ENCODE data around the gene ANO3. TPM values are rescaled to one million over a fixed set of nuclear protein-coding genes. Genes with fewer than 3 reads are reported as not detected.
A peak's percentile ranks its signal among the peaks of the same experiment; 100 is the strongest.

ANO3 gene
- total and polyA plus RNA-seq, 2 donors (not counting 1 experiment from before 2014, with no cell fraction given), result not detected

GRCh38 chr11:26286472-26287066, 45.4 kb upstream of the ANO3 start:
- ChIA-PET CTCF (interaction anchor here (0.7 to 1.5 kb wide), 3 partner anchors 16 to 1199 kb away, joined by 3 to 6 read pairs (median 4); no protein-coding TSS in a partner anchor), POLR2A (interaction anchor here (0.7 kb wide), 1 partner anchor 1210 kb away, joined by 3 read pairs; no protein-coding TSS in a partner anchor)
- no peaks in the 10 kb centered on the region for H3K79me2 ChIP-seq (ENCODE audit: control insufficient read depth, insufficient read depth, low read length)
- TF ChIP-seq EZH2 (IDR thresholded peaks at IDR 0.05; ENCODE audit: borderline replicate concordance, insufficient read depth, low read depth, low read length, poor library complexity, severe bottlenecking) (no peak), CTCF (IDR thresholded peaks at IDR 0.05) (peak; percentile 16)
- H4K20me1 ChIP-seq (ENCODE audit: control insufficient read depth, insufficient read depth, low read length, poor library complexity, severe bottlenecking), result no peaks in the 10 kb centered on the region
- H3K4me3 ChIP-seq (ENCODE audit: control extremely low read depth in 1 of 5, extremely low read depth in 1 of 5, insufficient read depth in 1 of 5, low read depth in 2 of 5, low read length in 4 of 5), result no peak overlapping the region
- Mint-ChIP-seq H3K27ac (no peak overlapping the region), H3K9me3 (ENCODE audit: insufficient read depth) (no peaks in the 10 kb centered on the region), H3K4me3 (no peak overlapping the region), H3K27me3 (peaks cover 8% of the 10 kb centered on the region), H3K4me1 (peaks cover 7% of the 10 kb centered on the region)
- 28% methylated on average over 2 of the region's 5 CpGs for WGBS (ENCODE audit: insufficient coverage)
- ATAC-seq (ENCODE audit: low read depth) (no peak), DNase-seq (no peak)
- no peak overlapping the region for H2AFZ ChIP-seq (ENCODE audit: insufficient read depth, low read depth, low read length, poor library complexity, severe bottlenecking)
- H3K36me3 ChIP-seq (replicated peaks in 1 of 2; ENCODE audit: control extremely low read depth in 1 of 2, control insufficient read depth in 1 of 2, extremely low read depth in 1 of 2, insufficient read depth in 2 of 2, low read length in 1 of 2), result no peaks in the 10 kb centered on the region
- H3K9me3 ChIP-seq (ENCODE audit: control extremely low read depth in 1 of 3, control insufficient read depth in 2 of 3, insufficient read depth in 1 of 3, low read length in 2 of 3), result no peaks in the 10 kb centered on the region
- H3K4me1 ChIP-seq (ENCODE audit: control insufficient read depth in 2 of 2, insufficient read depth in 2 of 2, low read length in 2 of 2), result no peaks in the 10 kb centered on the region
- intact Hi-C loops (cut with micrococcal nuclease), result no loop called here
- H3K9ac ChIP-seq (ENCODE audit: low read length), result no peak overlapping the region
- H3K4me2 ChIP-seq (replicated peaks; ENCODE audit: low read depth, low read length, poor library complexity, severe bottlenecking), result no peak overlapping the region
- peaks cover 0 to 4% (median 2%) of the 10 kb centered on the region in 4 experiments for H3K27me3 ChIP-seq (replicated peaks in 1 of 4; ENCODE audit: control extremely low read depth in 1 of 4, control insufficient read depth in 3 of 4, insufficient read depth in 4 of 4, low read length in 3 of 4)
- no peak overlapping the region for H3K27ac ChIP-seq (ENCODE audit: low read length in 2 of 2)

- POLR2A ChIA-PET, result interaction anchor here (0.7 kb wide), 1 partner anchor 1209 kb away, joined by 3 read pairs; no protein-coding TSS in a partner anchor
- intact Hi-C loops (cut with micrococcal nuclease), result no loop called here
These were observed 44.8 kb upstream of the ANO3 start for GRCh38 chr11:26287067-26287518.

More at GRCh38 chr11:26287067-26287518, 44.8 kb upstream of the ANO3 start:
- no peak overlapping the region for H2AFZ ChIP-seq (ENCODE audit: insufficient read depth, low read depth, low read length, poor library complexity, severe bottlenecking)
- no peaks in the 10 kb centered on the region for H3K4me1 ChIP-seq (ENCODE audit: control insufficient read depth in 2 of 2, insufficient read depth in 2 of 2, low read length in 2 of 2)
- TF ChIP-seq CTCF (IDR thresholded peaks at IDR 0.05) (no peak), EZH2 (IDR thresholded peaks at IDR 0.05; ENCODE audit: borderline replicate concordance, insufficient read depth, low read depth, low read length, poor library complexity, severe bottlenecking) (no peak)
- ATAC-seq (ENCODE audit: low read depth) (no peak), DNase-seq (no peak)
- Mint-ChIP-seq H3K27me3 (peaks cover 7% of the 10 kb centered on the region), H3K4me3 (no peak overlapping the region), H3K9me3 (ENCODE audit: insufficient read depth) (no peaks in the 10 kb centered on the region), H3K4me1 (peaks cover 7% of the 10 kb centered on the region), H3K27ac (no peak overlapping the region)
- no peaks in the 10 kb centered on the region for H3K79me2 ChIP-seq (ENCODE audit: control insufficient read depth, insufficient read depth, low read length)
- no peaks in the 10 kb centered on the region for H3K9me3 ChIP-seq (ENCODE audit: control extremely low read depth in 1 of 3, control insufficient read depth in 2 of 3, insufficient read depth in 1 of 3, low read length in 2 of 3)
- no peak overlapping the region for H3K4me2 ChIP-seq (replicated peaks; ENCODE audit: low read depth, low read length, poor library complexity, severe bottlenecking)
- 87% methylated on average over 3 of the region's 5 CpGs for WGBS (ENCODE audit: insufficient coverage)
- H3K27me3 ChIP-seq (replicated peaks in 1 of 4; ENCODE audit: control extremely low read depth in 1 of 4, control insufficient read depth in 3 of 4, insufficient read depth in 4 of 4, low read length in 3 of 4), result peaks cover 0 to 4% (median 0%) of the 10 kb centered on the region in 4 experiments
- H4K20me1 ChIP-seq (ENCODE audit: control insufficient read depth, insufficient read depth, low read length, poor library complexity, severe bottlenecking), result no peaks in the 10 kb centered on the region
- no peak overlapping the region for H3K27ac ChIP-seq (ENCODE audit: low read length in 2 of 2)
- no peaks in the 10 kb centered on the region for H3K36me3 ChIP-seq (replicated peaks in 1 of 2; ENCODE audit: control extremely low read depth in 1 of 2, control insufficient read depth in 1 of 2, extremely low read depth in 1 of 2, insufficient read depth in 2 of 2, low read length in 1 of 2)
- H3K9ac ChIP-seq (ENCODE audit: low read length), result no peak overlapping the region
- CTCF ChIA-PET, result interaction anchor here (0.7 to 1.5 kb wide), 3 partner anchors 16 to 1198 kb away, joined by 3 to 6 read pairs (median 4); no protein-coding TSS in a partner anchor
- no peak overlapping the region for H3K4me3 ChIP-seq (ENCODE audit: control extremely low read depth in 1 of 5, extremely low read depth in 1 of 5, insufficient read depth in 1 of 5, low read depth in 2 of 5, low read length in 4 of 5)
